K562 (cell line): Measurements from ENCODE around the gene KARS1. TPM values are rescaled to one million over a fixed set of nuclear protein-coding genes. Genes with fewer than 3 reads are reported as not detected.

Experiments used
- DPF2 ChIP-seq: fragments of 450-650 bp; IDR thresholded peaks from 2 replicates; pipeline ENCODE4 v1.6.1; 2016
- EHMT2 ChIP-seq: fragments of 450-650 bp; IDR thresholded peaks from 2 replicates; pipeline ENCODE4 v1.6.1; 2018; ENCODE audit warnings: antibody characterized with exemption
- KDM4B ChIP-seq, 2 experiments: fragments of 450-650 bp in 1 of 2; sonication (generic) in 1 of 2; IDR thresholded peaks; 2 replicates each; pipeline ENCODE4 v1.6.1; 2016 to 2017; ENCODE audit warnings: borderline replicate concordance in 2 of 2, antibody characterized with exemption in 1 of 2, low read depth in 1 of 2, mild to moderate bottlenecking in 1 of 2
- KLF13 ChIP-seq: fragments of 450-650 bp; IDR thresholded peaks from 2 replicates; pipeline ENCODE4 v1.6.1; 2016; ENCODE audit warnings: missing genetic modification characterization, low read depth, mild to moderate bottlenecking, missing compliant biosample characterization, moderate library complexity, borderline replicate concordance
- MTA2 ChIP-seq: fragments of 450-650 bp; IDR thresholded peaks from 2 replicates; pipeline ENCODE4 v1.6.1; 2016; ENCODE audit warnings: low read depth
- NCOA6 ChIP-seq: fragments of 450-650 bp; IDR thresholded peaks from 2 replicates; pipeline ENCODE4 v1.6.1; 2017; ENCODE audit warnings: mild to moderate bottlenecking
- PML ChIP-seq: IDR thresholded peaks from 2 replicates; pipeline ENCODE4 v1.6.1; 2012; ENCODE audit warnings: low read length, inconsistent platforms
- POLR2AphosphoS2 ChIP-seq: IDR thresholded peaks from 2 replicates; pipeline ENCODE4 v1.6.1; 2012; ENCODE audit warnings: low read length, improper control_type of control experiment
- RUNX1 ChIP-seq: sonication (generic); IDR thresholded peaks from 2 replicates; pipeline ENCODE4 v1.6.1; 2016; ENCODE audit warnings: antibody characterized with exemption, low read depth
- SAFB ChIP-seq: fragments of 200-400 bp; formaldehyde crosslinking; IDR thresholded peaks from 2 replicates; pipeline ENCODE4 v1.6.1; 2017; ENCODE audit warnings: low read depth, low read length, borderline replicate concordance
- ZC3H4 ChIP-seq: sonication (generic); formaldehyde crosslinking; IDR thresholded peaks from 2 replicates; pipeline ENCODE4 v1.9.0; 2021; ENCODE audit warnings: missing genetic modification reagents, borderline replicate concordance
- ZNF23 ChIP-seq: fragments of 250-450 bp; sonication (Bioruptor Pico); IDR thresholded peaks from 2 replicates; pipeline ENCODE4 v1.4.0; 2020; ENCODE audit warnings: mild to moderate bottlenecking
- polyA plus RNA-seq, 8 experiments: library from polyadenylated mRNA; depleted of rRNA in 4 of 8; stranded (reverse) in 5 of 8; unstranded in 3 of 8; fragments of >200 nt; fragmentation: Nextera tagmentation in 2 of 8; fragmentation: Illumina TruSeq in 1 of 8; extraction: Ambion mirVana in 2 of 8; extraction: Trizol in 1 of 8; gene quantifications; 2 replicates each; pipeline versions ENCODE4 v1.2.1 to v1.2.3, GENCODE V29; 2011 to 2014; ENCODE audit warnings: inconsistent platforms in 1 of 8, missing spikeins in 1 of 8
- total RNA-seq, 7 experiments: library from RNA; depleted of rRNA in 6 of 7; stranded (reverse); fragments of >200 nt in 6 of 7; fragmentation: Illumina TruSeq in 2 of 7; extraction: Trizol in 2 of 7; gene quantifications; 2 replicates each; pipeline versions ENCODE4 v1.2.1 to v1.2.3, GENCODE V29; 2011 to 2021; ENCODE audit warnings: low replicate concordance in 1 of 7
- TF ChIP-seq, protein P1 (sequence below): fragments of 450-650 bp; formaldehyde crosslinking; conservative IDR thresholded peaks from 2 replicates; pipeline ENCODE4 v1.4.0; 2022; ENCODE audit warnings: mild to moderate bottlenecking, missing genetic modification characterization
- TF ChIP-seq, protein P2 (sequence below): fragments of 250-450 bp; sonication (Bioruptor Pico); IDR thresholded peaks from 2 replicates; pipeline ENCODE4 v1.5.1; 2021; ENCODE audit warnings: mild to moderate bottlenecking
- TF ChIP-seq, protein P3 (sequence below): sonication (generic); formaldehyde crosslinking; IDR thresholded peaks from 2 replicates; pipeline ENCODE4 v1.5.0; 2020; ENCODE audit warnings: missing genetic modification reagents
- TF ChIP-seq, protein P4 (sequence below): sonication (generic); formaldehyde crosslinking; IDR thresholded peaks from 2 replicates; pipeline ENCODE4 v1.8.0; 2022; ENCODE audit warnings: mild to moderate bottlenecking, missing genetic modification reagents

The KARS1 gene
- total and polyA plus RNA-seq, 9 of the 15 experiments (the other 6 are each of a cell fraction or from before 2014, with no cell fraction given): 223 to 386 (median 304) TPM

DNA sequence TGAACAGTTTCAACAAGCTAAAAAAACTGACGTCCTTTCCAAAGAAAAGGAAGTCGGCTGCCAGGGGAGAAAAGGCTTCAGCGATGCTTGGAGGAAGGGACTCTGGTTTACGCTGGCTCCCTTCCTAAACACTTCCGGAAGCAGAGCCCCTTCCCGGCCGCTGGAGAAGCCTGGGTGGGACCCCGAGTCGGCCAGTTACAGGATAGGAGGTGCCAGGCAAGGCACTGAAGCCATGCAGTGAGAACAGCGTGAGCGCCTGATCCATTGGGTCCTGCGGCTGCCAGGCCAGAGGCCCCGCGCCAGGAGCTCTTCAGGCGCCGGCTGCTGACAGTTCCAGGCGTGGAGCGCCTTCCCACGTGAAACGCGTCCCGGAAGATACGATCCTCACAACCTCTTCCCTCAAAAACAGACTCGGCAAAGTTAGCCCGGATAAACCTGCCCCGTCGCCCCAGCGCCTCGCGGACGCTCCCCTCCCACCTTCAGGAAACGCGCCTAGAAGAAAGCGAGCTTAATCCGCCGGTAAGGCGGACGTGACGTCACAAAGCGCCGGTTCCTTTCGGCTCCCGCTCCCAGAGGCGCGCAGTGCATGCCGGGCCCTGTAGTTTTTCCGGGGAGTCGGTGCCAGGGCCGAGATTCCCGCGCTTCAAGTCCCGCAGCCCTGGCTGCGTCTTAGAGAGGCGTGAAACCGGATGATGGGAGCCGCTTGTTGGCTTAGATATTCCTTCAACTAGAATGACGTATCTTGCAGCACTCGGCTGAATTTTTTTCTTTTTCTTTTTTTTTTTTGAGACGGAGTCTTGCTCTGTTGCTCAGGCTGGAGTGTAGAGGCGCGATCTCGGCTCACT, 24.5 kb downstream of the KARS1 start, which contains the start of gene ADAT1 (continued):
- TF ChIP-seq KLF13 (tag) (no peak), POLR2AphosphoS2 (peak; percentile 71; the same call in 1 of the 2 replicates), DPF2 (peak; percentile 65), PML (peak; percentile 81), NCOA6 (no peak), SAFB (no peak), ZC3H4 (CRISPR knock-in tag) (no peak), MTA2 (no peak), KDM4B (IDR thresholded peaks at IDR 0.05; ENCODE audit: borderline replicate concordance in 2 of 2, low read depth in 1 of 2) (no peak), EHMT2 (no peak), ZNF23 (CRISPR knock-in tag) (no peak), RUNX1 (no peak)
- TF ChIP-seq, protein P1, sequence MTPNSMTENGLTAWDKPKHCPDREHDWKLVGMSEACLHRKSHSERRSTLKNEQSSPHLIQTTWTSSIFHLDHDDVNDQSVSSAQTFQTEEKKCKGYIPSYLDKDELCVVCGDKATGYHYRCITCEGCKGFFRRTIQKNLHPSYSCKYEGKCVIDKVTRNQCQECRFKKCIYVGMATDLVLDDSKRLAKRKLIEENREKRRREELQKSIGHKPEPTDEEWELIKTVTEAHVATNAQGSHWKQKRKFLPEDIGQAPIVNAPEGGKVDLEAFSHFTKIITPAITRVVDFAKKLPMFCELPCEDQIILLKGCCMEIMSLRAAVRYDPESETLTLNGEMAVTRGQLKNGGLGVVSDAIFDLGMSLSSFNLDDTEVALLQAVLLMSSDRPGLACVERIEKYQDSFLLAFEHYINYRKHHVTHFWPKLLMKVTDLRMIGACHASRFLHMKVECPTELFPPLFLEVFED (CRISPR knock-in tag): no peak
- TF ChIP-seq, protein P2, sequence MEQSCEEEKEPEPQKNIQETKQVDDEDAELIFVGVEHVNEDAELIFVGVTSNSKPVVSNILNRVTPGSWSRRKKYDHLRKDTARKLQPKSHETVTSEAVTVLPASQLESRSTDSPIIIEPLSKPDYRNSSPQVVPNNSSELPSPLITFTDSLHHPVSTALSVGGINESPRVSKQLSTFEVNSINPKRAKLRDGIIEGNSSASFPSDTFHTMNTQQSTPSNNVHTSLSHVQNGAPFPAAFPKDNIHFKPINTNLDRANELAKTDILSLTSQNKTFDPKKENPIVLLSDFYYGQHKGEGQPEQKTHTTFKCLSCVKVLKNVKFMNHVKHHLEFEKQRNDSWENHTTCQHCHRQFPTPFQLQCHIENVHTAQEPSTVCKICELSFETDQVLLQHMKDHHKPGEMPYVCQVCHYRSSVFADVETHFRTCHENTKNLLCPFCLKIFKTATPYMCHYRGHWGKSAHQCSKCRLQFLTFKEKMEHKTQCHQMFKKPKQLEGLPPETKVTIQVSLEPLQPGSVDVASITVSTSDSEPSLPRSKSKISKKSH (CRISPR knock-in tag): no peak
- TF ChIP-seq, protein P3, sequence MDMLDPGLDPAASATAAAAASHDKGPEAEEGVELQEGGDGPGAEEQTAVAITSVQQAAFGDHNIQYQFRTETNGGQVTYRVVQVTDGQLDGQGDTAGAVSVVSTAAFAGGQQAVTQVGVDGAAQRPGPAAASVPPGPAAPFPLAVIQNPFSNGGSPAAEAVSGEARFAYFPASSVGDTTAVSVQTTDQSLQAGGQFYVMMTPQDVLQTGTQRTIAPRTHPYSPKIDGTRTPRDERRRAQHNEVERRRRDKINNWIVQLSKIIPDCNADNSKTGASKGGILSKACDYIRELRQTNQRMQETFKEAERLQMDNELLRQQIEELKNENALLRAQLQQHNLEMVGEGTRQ (CRISPR knock-in tag): no peak
- TF ChIP-seq, protein P4, sequence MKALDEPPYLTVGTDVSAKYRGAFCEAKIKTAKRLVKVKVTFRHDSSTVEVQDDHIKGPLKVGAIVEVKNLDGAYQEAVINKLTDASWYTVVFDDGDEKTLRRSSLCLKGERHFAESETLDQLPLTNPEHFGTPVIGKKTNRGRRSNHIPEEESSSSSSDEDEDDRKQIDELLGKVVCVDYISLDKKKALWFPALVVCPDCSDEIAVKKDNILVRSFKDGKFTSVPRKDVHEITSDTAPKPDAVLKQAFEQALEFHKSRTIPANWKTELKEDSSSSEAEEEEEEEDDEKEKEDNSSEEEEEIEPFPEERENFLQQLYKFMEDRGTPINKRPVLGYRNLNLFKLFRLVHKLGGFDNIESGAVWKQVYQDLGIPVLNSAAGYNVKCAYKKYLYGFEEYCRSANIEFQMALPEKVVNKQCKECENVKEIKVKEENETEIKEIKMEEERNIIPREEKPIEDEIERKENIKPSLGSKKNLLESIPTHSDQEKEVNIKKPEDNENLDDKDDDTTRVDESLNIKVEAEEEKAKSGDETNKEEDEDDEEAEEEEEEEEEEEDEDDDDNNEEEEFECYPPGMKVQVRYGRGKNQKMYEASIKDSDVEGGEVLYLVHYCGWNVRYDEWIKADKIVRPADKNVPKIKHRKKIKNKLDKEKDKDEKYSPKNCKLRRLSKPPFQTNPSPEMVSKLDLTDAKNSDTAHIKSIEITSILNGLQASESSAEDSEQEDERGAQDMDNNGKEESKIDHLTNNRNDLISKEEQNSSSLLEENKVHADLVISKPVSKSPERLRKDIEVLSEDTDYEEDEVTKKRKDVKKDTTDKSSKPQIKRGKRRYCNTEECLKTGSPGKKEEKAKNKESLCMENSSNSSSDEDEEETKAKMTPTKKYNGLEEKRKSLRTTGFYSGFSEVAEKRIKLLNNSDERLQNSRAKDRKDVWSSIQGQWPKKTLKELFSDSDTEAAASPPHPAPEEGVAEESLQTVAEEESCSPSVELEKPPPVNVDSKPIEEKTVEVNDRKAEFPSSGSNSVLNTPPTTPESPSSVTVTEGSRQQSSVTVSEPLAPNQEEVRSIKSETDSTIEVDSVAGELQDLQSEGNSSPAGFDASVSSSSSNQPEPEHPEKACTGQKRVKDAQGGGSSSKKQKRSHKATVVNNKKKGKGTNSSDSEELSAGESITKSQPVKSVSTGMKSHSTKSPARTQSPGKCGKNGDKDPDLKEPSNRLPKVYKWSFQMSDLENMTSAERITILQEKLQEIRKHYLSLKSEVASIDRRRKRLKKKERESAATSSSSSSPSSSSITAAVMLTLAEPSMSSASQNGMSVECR (CRISPR knock-in tag): peak; percentile 95
